Body of pancreas (tissue), 4 donors: ENCODE data around the gene ANKH.

Source experiments
- CTCF ChIP-seq, 7 experiments: fragments of 450-650 bp in 4 of 7; fragments of 200-600 bp in 3 of 7; sonication (generic) in 3 of 7; IDR thresholded peaks; one replicate each; pipeline ENCODE4 v1.5.1; 2016 to 2019; ENCODE audit warnings: antibody characterized with exemption in 7 of 7
- POLR2A ChIP-seq, 3 donors: fragments of 450-650 bp; IDR thresholded peaks; one replicate each; pipeline ENCODE4 v1.6.1; 2016; ENCODE audit warnings: antibody characterized with exemption in 3 of 3, mild to moderate bottlenecking in 2 of 3

GRCh38 chr5:14790911-14791310, 80.7 kb downstream of the ANKH start:
- TF ChIP-seq POLR2A (IDR thresholded peaks at IDR 0.05) (no peak), CTCF (IDR thresholded peaks at IDR 0.05) (no peak)
